Right lobe of liver (tissue), 6 donors: ENCODE data around the gene MOCS2. TPM values are rescaled to one million over a fixed set of nuclear protein-coding genes. Genes with fewer than 3 reads are reported as not detected.

Experiments used
- ATAC-seq, 4 donors: fragments of 200-7000 bp; cut with Tn5 transposase; one replicate each; pipeline ENCODE4 v1.9.1; 2020; ENCODE audit warnings: mild to moderate bottlenecking in 4 of 4, moderate library complexity in 4 of 4
- DNase-seq, 3 donors: peaks; one replicate each; pipeline ENCODE4 v3.0.0-alpha.2; 2020
- H3K27ac ChIP-seq, 3 donors: fragments of 200-600 bp; one replicate each; pipeline ENCODE4 v1.8.0; 2022
- H3K27me3 ChIP-seq, 2 donors: fragments of 200-600 bp; one replicate each; pipeline ENCODE4 v1.8.0; 2022
- H3K36me3 ChIP-seq, 4 donors: fragments of 200-600 bp; sonication (generic) in 1 of 4; one replicate each; pipeline versions ENCODE4 v1.5.1 to v1.8.0; 2017 to 2022; ENCODE audit warnings: control low read depth in 1 of 4
- H3K4me1 ChIP-seq, 4 donors: fragments of 200-600 bp; sonication (generic) in 1 of 4; one replicate each; pipeline versions ENCODE4 v1.5.1 to v1.8.0; 2017 to 2022; ENCODE audit warnings: control low read depth in 1 of 4
- H3K4me3 ChIP-seq, 3 donors: fragments of 200-600 bp; one replicate each; pipeline ENCODE4 v1.8.0; 2022
- H3K9me3 ChIP-seq, 4 donors: fragments of 200-600 bp; sonication (generic) in 1 of 4; one replicate each; pipeline versions ENCODE4 v1.5.1 to v1.8.0; 2017 to 2022; ENCODE audit warnings: control low read depth in 1 of 4
- POLR2A ChIP-seq: fragments of 450-650 bp; IDR thresholded peaks from one replicate; pipeline ENCODE4 v1.6.1; 2017; ENCODE audit warnings: antibody characterized with exemption, mild to moderate bottlenecking
- WGBS: methylation state at CpG from one replicate; pipeline ENCODE4 v1.1.6; 2018; ENCODE audit warnings: low coverage, low lambda C conversion rate; ENCODE audit not compliant: insufficient coverage; ENCODE audit errors: missing lambda C conversion rate; 5-methylcytosine and 5-hydroxymethylcytosine counted together
- intact Hi-C, 2 donors: fragments of 100-400 bp; cut with DNase I; formaldehyde crosslinking; loops; one replicate each; pipeline versions ENCODE4 v1.11.2 to v1.14.1; 2022
- total RNA-seq, 6 experiments: library from RNA; depleted of rRNA in 2 of 6; stranded (reverse); fragments of >200 nt in 2 of 6; fragmentation: NEBNext Ultra II Directional in 3 of 6; extraction: Animal tissue kit (Norgen Biotek cat#: 25700) in 3 of 6; gene quantifications; one replicate each; pipeline versions ENCODE4 v1.1.0 to v1.2.4, GENCODE V29; 2016 to 2023
- TF ChIP-seq, protein P1 (sequence below), 4 donors: fragments of 200-600 bp in 3 of 4; fragments of 450-650 bp in 1 of 4; IDR thresholded peaks; one replicate each; pipeline versions ENCODE4 v1.5.1 to v1.8.0; 2016 to 2022; ENCODE audit warnings: antibody characterized with exemption in 4 of 4, mild to moderate bottlenecking in 2 of 4
- donor health status: DM: no; HTN: yes; CAD: no.
- donor health status: DM: no; HTN: no; CAD: no.
- donor health status: DM: no; HTN: no; CAD: no.
- donor health status: DM: no; HTN: yes; CAD: no.
- donor health status: DM: no; HTN: yes; CAD: no.

The MOCS2 gene
- total RNA-seq, 6 experiments from 2014 or later, result 34.8 to 65.0 (median 44.6) TPM

DNA sequence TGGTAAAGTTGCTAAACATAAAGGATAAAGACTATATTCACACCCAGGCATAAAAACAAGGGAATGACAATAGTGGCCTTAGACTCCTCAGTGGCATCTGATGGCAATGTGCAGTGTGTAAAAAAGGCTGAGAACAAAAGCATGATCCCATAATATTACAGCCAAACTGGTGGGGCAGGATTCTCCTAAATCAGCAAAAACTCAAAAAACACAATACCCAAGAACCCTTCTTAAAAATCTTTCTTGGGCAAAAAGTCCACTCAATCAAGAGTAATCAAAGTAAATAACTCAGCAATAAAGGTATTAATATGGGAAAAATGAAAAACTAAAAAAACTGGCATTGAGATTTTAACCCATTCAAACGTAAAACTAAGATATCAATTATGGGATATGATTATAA lies 1.6 kb upstream of the MOCS2 start:
- intact Hi-C loops, result no loop called here
- ATAC-seq (no peak), DNase-seq (no peak)
- Histone ChIP-seq H3K27ac (no peak overlapping the region), H3K4me1 (peaks cover 0 to 18% (median 9%) of the 10 kb centered on the region in 4 donors), H3K9me3 (no peaks in the 10 kb centered on the region), H3K36me3 (no peaks in the 10 kb centered on the region), H3K27me3 (no peaks in the 10 kb centered on the region), H3K4me3 (no peak overlapping the region)
- TF ChIP-seq, protein P1, sequence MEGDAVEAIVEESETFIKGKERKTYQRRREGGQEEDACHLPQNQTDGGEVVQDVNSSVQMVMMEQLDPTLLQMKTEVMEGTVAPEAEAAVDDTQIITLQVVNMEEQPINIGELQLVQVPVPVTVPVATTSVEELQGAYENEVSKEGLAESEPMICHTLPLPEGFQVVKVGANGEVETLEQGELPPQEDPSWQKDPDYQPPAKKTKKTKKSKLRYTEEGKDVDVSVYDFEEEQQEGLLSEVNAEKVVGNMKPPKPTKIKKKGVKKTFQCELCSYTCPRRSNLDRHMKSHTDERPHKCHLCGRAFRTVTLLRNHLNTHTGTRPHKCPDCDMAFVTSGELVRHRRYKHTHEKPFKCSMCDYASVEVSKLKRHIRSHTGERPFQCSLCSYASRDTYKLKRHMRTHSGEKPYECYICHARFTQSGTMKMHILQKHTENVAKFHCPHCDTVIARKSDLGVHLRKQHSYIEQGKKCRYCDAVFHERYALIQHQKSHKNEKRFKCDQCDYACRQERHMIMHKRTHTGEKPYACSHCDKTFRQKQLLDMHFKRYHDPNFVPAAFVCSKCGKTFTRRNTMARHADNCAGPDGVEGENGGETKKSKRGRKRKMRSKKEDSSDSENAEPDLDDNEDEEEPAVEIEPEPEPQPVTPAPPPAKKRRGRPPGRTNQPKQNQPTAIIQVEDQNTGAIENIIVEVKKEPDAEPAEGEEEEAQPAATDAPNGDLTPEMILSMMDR (IDR thresholded peaks at IDR 0.05), result no peak
- TF ChIP-seq POLR2A, result no peak
- 100% methylated on average over 1 of the region's 1 CpG for WGBS

DNA sequence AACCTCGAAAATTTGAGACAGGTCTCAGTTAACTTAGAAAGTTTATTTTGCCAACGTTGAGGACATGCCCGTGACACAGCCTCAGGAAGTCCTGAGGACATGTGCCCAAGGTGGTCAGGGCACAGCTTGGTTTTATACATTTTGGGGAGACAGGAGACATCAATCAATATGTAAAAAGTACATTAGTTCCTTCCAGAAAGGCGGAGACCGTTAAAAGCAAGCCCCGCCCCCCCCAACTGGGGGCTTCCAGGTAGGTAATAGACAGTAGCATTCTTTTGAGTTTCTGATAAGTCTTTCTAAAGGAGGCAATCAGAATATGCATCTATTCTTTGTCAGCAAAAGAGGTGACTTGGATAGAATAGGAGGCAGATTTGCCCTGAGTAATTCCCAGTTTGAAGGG lies 599 bp upstream of the MOCS2 start:
- intact Hi-C loops, result no loop called here
- peak in 3 of 4 donors; percentile 1 to 2 (median 1) for ATAC-seq
- Histone ChIP-seq H3K27ac (peak overlapping the region; percentile 77 to 93 (median 87)), H3K4me1 (peaks cover 0 to 18% (median 9%) of the 10 kb centered on the region in 4 donors), H3K4me3 (peak overlapping the region; percentile 56 to 73 (median 56)), H3K36me3 (no peaks in the 10 kb centered on the region), H3K9me3 (no peaks in the 10 kb centered on the region), H3K27me3 (no peaks in the 10 kb centered on the region)
- TF ChIP-seq, protein P1 (IDR thresholded peaks at IDR 0.05), result no peak
- no peak for TF ChIP-seq POLR2A
- DNase-seq, result no peak
- WGBS, result 4% methylated on average over 6 of the region's 6 CpGs

DNA sequence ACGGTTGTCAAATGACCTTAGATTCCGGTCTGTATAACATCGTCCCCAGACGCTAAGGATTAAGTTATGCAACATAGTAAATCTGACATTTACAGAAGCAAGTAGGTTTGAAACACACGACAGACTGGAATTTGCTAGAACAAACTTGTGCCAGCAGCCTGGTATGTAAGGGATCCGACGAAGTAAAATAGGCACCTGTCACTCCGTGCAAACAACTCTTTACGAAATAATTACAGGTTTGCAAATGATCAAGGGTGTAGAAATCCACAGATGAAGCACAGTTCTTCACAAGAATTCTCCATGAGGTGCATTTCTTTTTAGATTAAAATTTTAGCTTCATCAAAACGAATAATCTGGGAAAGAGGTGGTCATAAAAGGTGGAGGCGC lies 508 bp downstream of the MOCS2 start:
- TF ChIP-seq, protein P1 (IDR thresholded peaks at IDR 0.05), result no peak
- no peak for TF ChIP-seq POLR2A
- WGBS, result 0% methylated on average over 11 of the region's 11 CpGs
- Histone ChIP-seq H3K27ac (peak overlapping the region; percentile 77 to 93 (median 87)), H3K9me3 (no peaks in the 10 kb centered on the region), H3K4me3 (peak overlapping the region; percentile 56 to 73 (median 56)), H3K27me3 (no peaks in the 10 kb centered on the region), H3K36me3 (peaks cover 0 to 4% (median 0%) of the 10 kb centered on the region in 4 donors), H3K4me1 (peaks cover 0 to 17% (median 8%) of the 10 kb centered on the region in 4 donors)
- ATAC-seq (peak; percentile 38 to 47 (median 46)), DNase-seq (peak in 1 of 3 donors; percentile 55)
- intact Hi-C loops, result no loop called here

DNA sequence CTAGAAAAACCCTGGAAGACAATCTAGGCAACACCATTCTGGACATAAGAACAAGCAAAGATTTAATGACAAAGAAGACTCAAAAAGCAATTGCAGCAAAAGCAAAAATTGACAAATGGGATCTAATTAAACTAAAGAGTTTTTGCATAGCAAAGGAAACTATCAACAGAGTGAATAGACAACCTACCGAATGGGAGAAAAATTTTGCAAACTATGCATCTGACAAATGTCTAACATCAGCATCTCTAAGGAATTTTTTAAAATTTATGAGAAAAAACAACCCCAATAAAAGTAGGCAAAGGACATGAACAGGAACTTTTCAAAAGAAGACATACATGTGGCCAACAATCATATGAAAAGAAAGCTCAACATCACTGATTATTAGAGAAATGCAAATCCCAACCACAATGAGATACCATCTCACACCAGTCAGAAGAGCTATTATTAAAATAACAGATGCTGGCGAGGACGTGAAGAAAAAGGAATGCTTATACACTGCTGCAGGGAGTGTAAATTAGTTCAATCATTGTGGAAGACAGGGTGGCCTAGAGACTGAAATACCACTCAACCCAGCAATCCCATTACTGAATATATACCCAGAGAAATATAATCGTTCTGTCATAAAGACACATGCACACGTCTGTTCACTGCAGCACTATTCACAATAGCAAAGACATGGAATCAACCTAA lies 3.8 kb downstream of the MOCS2 start:
- WGBS, result 82% methylated on average over 5 of the region's 5 CpGs
- H3K27me3 ChIP-seq, result no peaks in the 10 kb centered on the region
- no peak overlapping the region for H3K4me3 ChIP-seq
- H3K4me1 ChIP-seq, result peaks cover 0 to 13% (median 5%) of the 10 kb centered on the region in 4 donors
- intact Hi-C loops, result no loop called here
- no peak for ATAC-seq
- no peak overlapping the region for H3K27ac ChIP-seq
- H3K9me3 ChIP-seq, result no peaks in the 10 kb centered on the region
- no peak for TF ChIP-seq POLR2A
- TF ChIP-seq, protein P1 (IDR thresholded peaks at IDR 0.05), result no peak
- no peak for DNase-seq
- H3K36me3 ChIP-seq, result peaks cover 0 to 28% (median 2%) of the 10 kb centered on the region in 4 donors
